K562 (cell line): Measurements from ENCODE around the gene ASS1. TPM values are rescaled to one million over a fixed set of nuclear protein-coding genes. Genes with fewer than 3 reads are reported as not detected.

Source experiments
- ATAC-seq: fragments of 200-7000 bp; cut with Tn5 transposase; 3 replicates; pipeline ENCODE4 v1.9.1; 2020; ENCODE audit warnings: moderate library complexity
- BruUV-seq: library from RNA; stranded (reverse); fragments of 400-500 nt; replicated peaks from 2 replicates; lab custom pipeline; 2021; lab: Mats Ljungman, UMichigan
- CTCF ChIA-PET: fragments of 300-600 bp; formaldehyde crosslinking; extraction: SDS; loops from one replicate; lab custom pipeline; 2021; ENCODE audit warnings: low intra/inter-chr PET ratio; lab: Yijun Ruan, JAX
- POLR2A ChIA-PET: fragments of 300-600, 350-650 bp; sonication (Branson Sonifier 250); formaldehyde crosslinking; extraction: SDS; loops from one replicate; lab custom pipeline; 2021; ENCODE audit warnings: antibody characterized with exemption, inconsistent platforms; lab: Yijun Ruan, JAX
- DNase-seq, 4 experiments: peaks; one replicate each; pipeline versions ENCODE4 v3.0.0 to v3.0.0-alpha.2; 2011 to 2018; ENCODE audit warnings: low spot score in 3 of 4, mixed read lengths in 3 of 4; ENCODE audit errors: extremely low read depth in 1 of 4
- FAIRE-seq: peaks from 2 replicates; lab custom pipeline; 2011; peaks lifted over from hg19 to GRCh38; lab: Jason Lieb, UNC
- H2AFZ ChIP-seq: 2 replicates; pipeline ENCODE4 v1.6.0; 2011; ENCODE audit warnings: low read depth, low read length, control low read depth, inconsistent platforms
- H3K27ac ChIP-seq: fragments of 200-600 bp; 3 replicates; pipeline ENCODE4 v1.8.0; 2011; ENCODE audit warnings: low read depth, mild to moderate bottlenecking, control low read depth, inconsistent platforms, low read length, moderate library complexity, mixed read lengths; ENCODE audit errors: extremely low read depth
- H3K27me3 ChIP-seq, 2 experiments: fragments of 300-600 bp in 1 of 2; 2 replicates in 1 of 2; 3 replicates in 1 of 2; pipeline versions ENCODE4 v1.6.0 to v1.8.0; 2011; ENCODE audit warnings: inconsistent platforms in 2 of 2, low read length in 2 of 2, mild to moderate bottlenecking in 1 of 2, mixed read lengths in 1 of 2, moderate library complexity in 1 of 2; ENCODE audit not compliant: control insufficient read depth in 2 of 2, insufficient read depth in 2 of 2
- H3K36me3 ChIP-seq: fragments of 300-600 bp; 3 replicates; pipeline ENCODE4 v1.8.0; 2011; ENCODE audit warnings: mild to moderate bottlenecking, low read length, inconsistent platforms; ENCODE audit not compliant: control insufficient read depth, insufficient read depth
- H3K4me1 ChIP-seq, 2 experiments: fragments of 200-600 bp in 1 of 2; replicated peaks in 1 of 2; 2 replicates in 1 of 2; 3 replicates in 1 of 2; pipeline versions ENCODE4 v1.5.1 to v1.8.0; 2011; ENCODE audit warnings: inconsistent platforms in 2 of 2, low read length in 2 of 2, mild to moderate bottlenecking in 1 of 2, mixed read lengths in 1 of 2, moderate library complexity in 1 of 2; ENCODE audit not compliant: control insufficient read depth in 2 of 2, insufficient read depth in 2 of 2
- H3K4me2 ChIP-seq: 2 replicates; pipeline ENCODE4 v1.6.1; 2011; ENCODE audit warnings: low read length, control low read depth, inconsistent platforms, mixed read lengths; ENCODE audit not compliant: insufficient read depth
- H3K4me3 ChIP-seq: fragments of 200-600 bp; sonication (generic), shearing (Covaris generic); 2 replicates; pipeline ENCODE4 v1.5.1; 2016; ENCODE audit warnings: control low read depth, inconsistent platforms
- H3K79me2 ChIP-seq: fragments of 200-600 bp; 3 replicates; pipeline ENCODE4 v1.8.0; 2011; ENCODE audit warnings: low read length, inconsistent platforms; ENCODE audit not compliant: control insufficient read depth, insufficient read depth
- H3K9ac ChIP-seq, 2 experiments: 2 replicates each; pipeline versions ENCODE4 v1.6.0 to v1.6.1; 2011; ENCODE audit warnings: low read depth in 2 of 2, low read length in 2 of 2, control low read depth in 1 of 2, inconsistent platforms in 1 of 2, mild to moderate bottlenecking in 1 of 2, mixed read lengths in 1 of 2; ENCODE audit not compliant: insufficient read depth in 1 of 2
- H3K9me1 ChIP-seq: one replicate; pipeline ENCODE4 v1.6.0; 2011; ENCODE audit warnings: inconsistent platforms, mild to moderate bottlenecking, low read length, moderate library complexity; ENCODE audit not compliant: control insufficient read depth, insufficient read depth
- H3K9me3 ChIP-seq: replicated peaks from 2 replicates; pipeline ENCODE4 v1.5.1; 2011; ENCODE audit warnings: low read depth, low read length, inconsistent platforms; ENCODE audit not compliant: control insufficient read depth, insufficient read depth
- H4K20me1 ChIP-seq: replicated peaks from 2 replicates; pipeline ENCODE4 v1.6.1; 2011; ENCODE audit warnings: low read length, inconsistent platforms, mixed read lengths; ENCODE audit not compliant: control insufficient read depth, insufficient read depth
- PCBP2 ChIP-seq: fragments of 200-400 bp; formaldehyde crosslinking; IDR thresholded peaks from 2 replicates; pipeline ENCODE4 v1.6.1; 2018; ENCODE audit warnings: low read length, low read depth, mild to moderate bottlenecking, moderate library complexity; ENCODE audit not compliant: poor library complexity, severe bottlenecking
- PHF20 ChIP-seq: fragments of 450-650 bp; IDR thresholded peaks from 2 replicates; pipeline ENCODE4 v1.6.1; 2018; ENCODE audit not compliant: partially characterized antibody
- RFX5 ChIP-seq: IDR thresholded peaks from 2 replicates; pipeline ENCODE4 v1.6.1; 2011; ENCODE audit warnings: low read depth, mild to moderate bottlenecking, improper control_type of control experiment, low read length
- SRSF1 ChIP-seq: fragments of 200-400 bp; formaldehyde crosslinking; IDR thresholded peaks from 2 replicates; pipeline ENCODE4 v1.6.1; 2017; ENCODE audit warnings: mild to moderate bottlenecking, low read depth, low read length, moderate library complexity
- ZNF41 ChIP-seq: fragments of 250-450 bp; sonication (Bioruptor Pico); conservative IDR thresholded peaks from 2 replicates; pipeline ENCODE4 v1.4.0; 2020; ENCODE audit warnings: mild to moderate bottlenecking
- WGBS: fragments of 100-300 bp; shearing (Covaris generic); methylation state at CpG from one replicate; pipeline ENCODE4 v1.1.6; 2016; ENCODE audit warnings: low coverage, mixed read lengths; ENCODE audit not compliant: insufficient coverage; ENCODE audit errors: missing lambda C conversion rate; 5-methylcytosine and 5-hydroxymethylcytosine counted together
- in situ Hi-C: fragments of 300-500 bp; cut with MboI; formaldehyde crosslinking; loops from 4 replicates; pipeline ENCODE4 v1.15.0; 2018; ENCODE audit warnings: inconsistent platforms, mixed read lengths
- intact Hi-C: fragments of 100-400 bp; cut with micrococcal nuclease; formaldehyde crosslinking; loops from 2 replicates; pipeline ENCODE4 v1.14.2; 2022
- polyA plus RNA-seq, 8 experiments: library from polyadenylated mRNA; depleted of rRNA in 4 of 8; stranded (reverse) in 5 of 8; unstranded in 3 of 8; fragments of >200 nt; fragmentation: Nextera tagmentation in 2 of 8; fragmentation: Illumina TruSeq in 1 of 8; extraction: Ambion mirVana in 2 of 8; extraction: Trizol in 1 of 8; gene quantifications; 2 replicates each; pipeline versions ENCODE4 v1.2.1 to v1.2.3, GENCODE V29; 2011 to 2014; ENCODE audit warnings: inconsistent platforms in 1 of 8, missing spikeins in 1 of 8
- total RNA-seq, 7 experiments: library from RNA; depleted of rRNA in 6 of 7; stranded (reverse); fragments of >200 nt in 6 of 7; fragmentation: Illumina TruSeq in 2 of 7; extraction: Trizol in 2 of 7; gene quantifications; 2 replicates each; pipeline versions ENCODE4 v1.2.1 to v1.2.3, GENCODE V29; 2011 to 2021; ENCODE audit warnings: low replicate concordance in 1 of 7

The ASS1 gene
- total and polyA plus RNA-seq, 9 of the 15 experiments (the other 6 are each of a cell fraction or from before 2014, with no cell fraction given), result 1.5 to 5.7 (median 3.7) TPM

DNA sequence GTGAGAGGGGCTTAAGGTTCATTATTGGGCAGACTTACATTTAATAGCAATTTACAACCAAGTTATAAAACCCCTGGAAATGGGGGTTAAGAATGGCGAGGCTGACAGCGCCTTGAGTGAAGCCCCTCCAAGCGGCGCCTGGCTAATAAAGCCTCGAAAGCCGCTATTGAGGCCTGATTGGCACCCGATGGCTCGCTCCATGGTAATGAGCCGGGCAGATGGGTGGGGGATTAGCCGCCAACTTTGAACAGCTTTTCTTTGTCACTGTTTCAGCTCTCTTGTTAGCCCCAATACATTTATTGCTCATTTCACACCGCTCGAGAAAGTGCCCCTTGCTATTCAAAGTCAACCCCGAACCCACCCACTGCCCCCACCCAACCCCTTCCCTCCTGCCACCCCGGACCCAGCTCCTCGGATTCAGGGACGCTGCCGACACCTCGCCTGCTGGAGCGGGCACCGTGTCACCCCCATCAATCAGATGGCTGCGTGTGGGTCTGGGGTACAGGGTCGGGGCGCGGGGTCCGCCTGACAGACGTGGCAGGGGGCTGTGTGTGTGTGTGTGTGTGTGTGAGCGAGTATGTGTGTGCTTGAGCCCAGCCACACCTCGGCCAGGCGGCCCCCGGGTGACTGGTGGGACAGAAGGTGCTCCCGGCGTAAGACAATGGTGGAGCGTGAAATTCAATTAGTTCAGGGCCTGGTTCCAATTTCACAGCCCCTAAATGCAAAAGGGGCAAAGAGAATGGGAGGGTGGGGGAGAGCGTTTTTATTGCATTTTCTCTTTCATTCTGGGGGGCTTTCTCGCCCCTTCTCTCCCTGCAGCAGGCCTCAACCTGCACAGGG lies 34.2 kb downstream of the ASS1 start:
- no peak overlapping the region for H3K4me3 ChIP-seq
- H2AFZ ChIP-seq, result no peak overlapping the region
- H3K27ac ChIP-seq, result no peak overlapping the region
- peaks cover 0 to 33% of the 10 kb centered on the region in 2 experiments; a peak in 3 of 5 replicates for H3K4me1 ChIP-seq
- DNase-seq, result no peak
- 0 out of 2 replicates have a peak, but pooled peaks cover 9% of the 10 kb centered on the region for H4K20me1 ChIP-seq
- peaks cover 3 to 27% of the 10 kb centered on the region in 2 experiments; a peak in 2 of 5 replicates for H3K27me3 ChIP-seq
- no peaks in the 10 kb centered on the region for H3K9me3 ChIP-seq
- POLR2A ChIA-PET, result interaction anchor here (0.7 to 1.5 kb wide), 2 partner anchors 53 kb away, joined by 4 read pairs; no protein-coding TSS in a partner anchor
- intact Hi-C loops (no loop called here), in situ Hi-C loops (no loop called here)
- H3K4me2 ChIP-seq, result no peak overlapping the region
- H3K9me1 ChIP-seq, result no peaks in the 10 kb centered on the region
- WGBS, result 50% methylated on average over 23 of the region's 35 CpGs
- BruUV-seq, result no TSS peak
- no peak overlapping the region; a peak in 1 of 4 replicates for H3K9ac ChIP-seq
- no peak for ATAC-seq
- no peaks in the 10 kb centered on the region for H3K36me3 ChIP-seq
- TF ChIP-seq PHF20 (no peak), ZNF41 (no peak), SRSF1 (no peak), RFX5 (no peak), PCBP2 (no peak)
- TF ChIP-seq, all 486 proteins: peak for 0
- no peak for FAIRE-seq
- no peaks in the 10 kb centered on the region for H3K79me2 ChIP-seq
- CTCF ChIA-PET, result interaction anchor here (0.5 kb wide), 1 partner anchor 142 kb away, joined by 3 read pairs; no protein-coding TSS in a partner anchor
